ENCODE data around the gene AKR1C3.

DNA sequence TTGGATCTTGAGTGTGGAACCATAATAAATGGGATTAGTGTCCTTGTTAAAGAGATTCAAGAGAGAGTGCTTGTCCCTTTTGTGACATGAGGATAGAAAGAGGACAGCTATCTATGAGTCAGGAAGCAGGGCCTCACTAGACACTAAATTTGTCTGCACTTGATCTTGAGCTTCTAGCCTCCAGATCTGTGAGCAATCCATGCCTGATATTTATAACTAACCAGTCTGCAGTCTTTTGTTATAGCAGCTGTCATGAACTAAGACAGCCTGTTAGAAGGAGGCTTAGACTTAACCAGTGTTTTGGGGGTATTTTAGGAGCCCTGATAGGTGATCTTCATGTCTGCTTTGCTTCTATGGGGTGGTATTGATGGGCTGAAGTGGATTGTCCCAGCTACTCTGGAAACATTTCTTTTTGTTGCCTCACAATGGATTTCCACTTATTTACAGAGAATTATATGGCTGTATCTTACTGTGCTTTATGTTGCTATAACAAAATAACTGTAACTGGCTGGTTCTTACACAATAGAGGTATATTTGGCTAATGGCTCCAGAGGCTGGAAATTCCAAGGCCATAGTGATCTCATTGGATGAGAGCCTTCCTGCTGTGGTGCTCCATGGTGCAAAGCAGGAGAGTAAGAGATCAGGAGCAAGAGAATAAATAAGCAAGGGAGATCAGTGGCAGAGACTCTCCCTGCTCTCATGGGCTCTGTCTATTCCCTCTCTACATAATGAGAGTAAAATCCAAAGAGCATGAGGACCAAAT, 23.4 kb upstream of the AKR1C3 start:
- TF ChIP-seq, protein P1, sequence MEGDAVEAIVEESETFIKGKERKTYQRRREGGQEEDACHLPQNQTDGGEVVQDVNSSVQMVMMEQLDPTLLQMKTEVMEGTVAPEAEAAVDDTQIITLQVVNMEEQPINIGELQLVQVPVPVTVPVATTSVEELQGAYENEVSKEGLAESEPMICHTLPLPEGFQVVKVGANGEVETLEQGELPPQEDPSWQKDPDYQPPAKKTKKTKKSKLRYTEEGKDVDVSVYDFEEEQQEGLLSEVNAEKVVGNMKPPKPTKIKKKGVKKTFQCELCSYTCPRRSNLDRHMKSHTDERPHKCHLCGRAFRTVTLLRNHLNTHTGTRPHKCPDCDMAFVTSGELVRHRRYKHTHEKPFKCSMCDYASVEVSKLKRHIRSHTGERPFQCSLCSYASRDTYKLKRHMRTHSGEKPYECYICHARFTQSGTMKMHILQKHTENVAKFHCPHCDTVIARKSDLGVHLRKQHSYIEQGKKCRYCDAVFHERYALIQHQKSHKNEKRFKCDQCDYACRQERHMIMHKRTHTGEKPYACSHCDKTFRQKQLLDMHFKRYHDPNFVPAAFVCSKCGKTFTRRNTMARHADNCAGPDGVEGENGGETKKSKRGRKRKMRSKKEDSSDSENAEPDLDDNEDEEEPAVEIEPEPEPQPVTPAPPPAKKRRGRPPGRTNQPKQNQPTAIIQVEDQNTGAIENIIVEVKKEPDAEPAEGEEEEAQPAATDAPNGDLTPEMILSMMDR (IDR thresholded peaks at IDR 0.05): no peak
- no peak for TF ChIP-seq EP300 (IDR thresholded peaks at IDR 0.05)

Data from stomach (tissue), 4 donors.